HepG2 (cell line): Measurements from ENCODE around the gene CACNA2D3. TPM values are rescaled to one million over a fixed set of nuclear protein-coding genes. Genes with fewer than 3 reads are reported as not detected.

Experiments
- ATAC-seq: fragments of 200-7000 bp; cut with Tn5 transposase; 3 replicates; pipeline ENCODE4 v1.9.1; 2020; ENCODE audit warnings: mild to moderate bottlenecking, moderate library complexity
- BruUV-seq: library from RNA; stranded (reverse); fragments of 400-500 nt; replicated peaks from 2 replicates; lab custom pipeline; 2021; lab: Mats Ljungman, UMichigan
- CTCF ChIA-PET: fragments of 300-600 bp; formaldehyde crosslinking; extraction: SDS; loops from one replicate; lab custom pipeline; 2021; ENCODE audit warnings: low total read pairs, inconsistent platforms, low intra/inter-chr PET ratio; lab: Yijun Ruan, JAX
- POLR2A ChIA-PET: fragments of 350-600 bp; sonication (Branson Sonifier 250); formaldehyde crosslinking; loops from one replicate; lab custom pipeline; 2020; ENCODE audit warnings: antibody characterized with exemption, inconsistent platforms; lab: Yijun Ruan, JAX
- DNase-seq: peaks from one replicate; pipeline ENCODE4 v3.0.0-alpha.2; 2015; ENCODE audit warnings: low spot score
- FAIRE-seq: peaks from 3 replicates; lab custom pipeline; 2011; peaks lifted over from hg19 to GRCh38; lab: Jason Lieb, UNC
- H2AFZ ChIP-seq: one replicate; pipeline ENCODE4 v1.6.1; 2011; ENCODE audit warnings: low read length, inconsistent platforms
- H3K27ac ChIP-seq: fragments of 300-600 bp; 3 replicates; pipeline ENCODE4 v1.8.0; 2011; ENCODE audit warnings: mixed run types, mild to moderate bottlenecking, mixed read lengths, low read length, inconsistent platforms; ENCODE audit not compliant: insufficient read depth; ENCODE audit errors: extremely low read length
- H3K27me3 ChIP-seq, 2 experiments: fragments of 200-600 bp in 1 of 2; 2 replicates in 1 of 2; 3 replicates in 1 of 2; pipeline versions ENCODE4 v1.6.0 to v1.8.0; 2011; ENCODE audit warnings: low read length in 2 of 2, mild to moderate bottlenecking in 2 of 2, moderate library complexity in 2 of 2, inconsistent platforms in 1 of 2; ENCODE audit not compliant: insufficient read depth in 2 of 2, control insufficient read depth in 1 of 2
- H3K36me3 ChIP-seq, 2 experiments: fragments of 200-600 bp in 1 of 2; replicated peaks in 1 of 2; 2 replicates in 1 of 2; 3 replicates in 1 of 2; pipeline versions ENCODE4 v1.5.1 to v1.8.0; 2011; ENCODE audit warnings: low read length in 2 of 2, inconsistent platforms in 1 of 2; ENCODE audit not compliant: insufficient read depth in 2 of 2, control insufficient read depth in 1 of 2
- H3K4me1 ChIP-seq: 2 replicates; pipeline ENCODE4 v1.5.1; 2012; ENCODE audit warnings: low read length, inconsistent platforms; ENCODE audit not compliant: insufficient read depth
- H3K4me2 ChIP-seq: 2 replicates; pipeline ENCODE4 v1.6.0; 2011; ENCODE audit warnings: low read depth, low read length, inconsistent platforms
- H3K4me3 ChIP-seq, 3 experiments: fragments of 200-600 bp in 1 of 3; sonication (generic), shearing (Covaris generic) in 1 of 3; replicated peaks in 1 of 3; 2 replicates each; pipeline ENCODE4 v1.5.1; 2011 to 2016; ENCODE audit warnings: low read length in 3 of 3, inconsistent platforms in 2 of 3, low read depth in 2 of 3, mild to moderate bottlenecking in 2 of 3, control low read depth in 1 of 3, mixed read lengths in 1 of 3; ENCODE audit not compliant: insufficient read depth in 1 of 3
- H3K79me2 ChIP-seq: one replicate; pipeline ENCODE4 v1.6.1; 2011; ENCODE audit warnings: low read length, inconsistent platforms; ENCODE audit not compliant: insufficient read depth
- H3K9ac ChIP-seq: 2 replicates; pipeline ENCODE4 v1.6.0; 2011; ENCODE audit warnings: mild to moderate bottlenecking, low read depth, low read length, inconsistent platforms; ENCODE audit not compliant: insufficient read depth
- H3K9me3 ChIP-seq: 2 replicates; pipeline ENCODE4 v1.5.1; 2012; ENCODE audit warnings: mild to moderate bottlenecking, low read length
- H4K20me1 ChIP-seq: 2 replicates; pipeline ENCODE4 v1.6.0; 2011; ENCODE audit warnings: inconsistent platforms, mild to moderate bottlenecking, low read length, moderate library complexity; ENCODE audit not compliant: insufficient read depth
- ATF2 ChIP-seq: sonication (generic); formaldehyde crosslinking; IDR thresholded peaks from 2 replicates; pipeline ENCODE4 v1.4.0; 2020; ENCODE audit warnings: missing genetic modification reagents
- CREB3 ChIP-seq: sonication (generic); formaldehyde crosslinking; IDR thresholded peaks from 2 replicates; pipeline ENCODE4 v1.5.0; 2020; ENCODE audit warnings: missing genetic modification reagents
- MED13 ChIP-seq: sonication (generic); formaldehyde crosslinking; IDR thresholded peaks from 2 replicates; pipeline ENCODE4 v1.5.0; 2020; ENCODE audit warnings: missing genetic modification reagents
- MLX ChIP-seq: IDR thresholded peaks from 2 replicates; pipeline ENCODE4 v1.6.1; 2016
- PBX2 ChIP-seq: IDR thresholded peaks from 2 replicates; pipeline ENCODE4 v1.6.1; 2016; ENCODE audit warnings: control low read depth
- POLR2G ChIP-seq: fragments of 200-400 bp; formaldehyde crosslinking; IDR thresholded peaks from 2 replicates; pipeline ENCODE4 v1.6.1; 2018; ENCODE audit warnings: mild to moderate bottlenecking, low read depth, low read length, moderate library complexity
- SALL2 ChIP-seq: sonication (generic); formaldehyde crosslinking; IDR thresholded peaks from 2 replicates; pipeline ENCODE4 v1.8.1; 2023; ENCODE audit warnings: mild to moderate bottlenecking, missing genetic modification reagents, inconsistent platforms
- ZNF143 ChIP-seq: sonication (generic); formaldehyde crosslinking; IDR thresholded peaks from 2 replicates; pipeline ENCODE4 v1.4.0; 2020; ENCODE audit warnings: missing genetic modification reagents
- ZNF234 ChIP-seq: sonication (generic); formaldehyde crosslinking; conservative IDR thresholded peaks from 2 replicates; pipeline ENCODE4 v1.5.1; 2020; ENCODE audit warnings: mild to moderate bottlenecking, missing genetic modification reagents
- ZNF546 ChIP-seq: sonication (generic); formaldehyde crosslinking; conservative IDR thresholded peaks from 2 replicates; pipeline ENCODE4 v1.8.1; 2023; ENCODE audit warnings: mild to moderate bottlenecking, missing genetic modification reagents
- ZNF7 ChIP-seq: IDR thresholded peaks from 2 replicates; pipeline ENCODE4 v1.6.1; 2016; ENCODE audit warnings: missing biosample characterization, missing genetic modification reagents
- ZSCAN20 ChIP-seq: sonication (generic); formaldehyde crosslinking; IDR thresholded peaks from 2 replicates; pipeline ENCODE4 v1.4.0; 2020; ENCODE audit warnings: missing genetic modification reagents, mild to moderate bottlenecking, borderline replicate concordance
- WGBS: methylation state at CpG from one replicate; pipeline ENCODE4 v1.1.6; 2017; ENCODE audit warnings: low lambda C conversion rate; 5-methylcytosine and 5-hydroxymethylcytosine counted together
- in situ Hi-C: cut with HindIII; loops from 2 replicates; pipeline ENCODE4 v1.10.0; 2017; ENCODE audit warnings: low pct_unique_long_range_greater_than_20kb; ENCODE audit not compliant: extremely low pct_ligation_motif_present
- intact Hi-C: fragments of 100-400 bp; cut with micrococcal nuclease; formaldehyde crosslinking; loops from one replicate; pipeline ENCODE4 v1.10.0; 2022; ENCODE audit not compliant: unreplicated experiment
- polyA plus RNA-seq, 8 experiments: library from polyadenylated mRNA; depleted of rRNA in 3 of 8; stranded (reverse) in 7 of 8; unstranded in 1 of 8; fragments of >200 nt; fragmentation: Illumina TruSeq in 4 of 8; extraction: Trizol in 4 of 8; gene quantifications; 2 replicates each; pipeline versions ENCODE4 v1.2.1 to v1.2.3, GENCODE V29; 2011 to 2016; ENCODE audit warnings: low read depth in 4 of 8, missing spikeins in 1 of 8, mixed read lengths in 1 of 8; ENCODE audit not compliant: insufficient read depth in 1 of 8
- total RNA-seq, 5 experiments: library from RNA; depleted of rRNA; stranded (reverse); fragments of >200 nt; fragmentation: Illumina TruSeq; extraction: Trizol; gene quantifications; 2 replicates each; pipeline ENCODE4 v1.2.3, GENCODE V29; 2016; ENCODE audit warnings: low read depth in 1 of 5

The CACNA2D3 gene
- total and polyA plus RNA-seq, 2 of the 13 experiments (the other 11 are each of a cell fraction or from before 2014, with no cell fraction given) = not detected

- TF ChIP-seq CREB3 (CRISPR knock-in tag) (no peak), ZSCAN20 (no peak), ZNF546 (no peak), ATF2 (CRISPR knock-in tag) (no peak), ZNF143 (no peak), MLX (CRISPR knock-in tag) (no peak), SALL2 (CRISPR knock-in tag) (no peak), POLR2G (no peak), MED13 (CRISPR knock-in tag) (no peak), ZNF234 (CRISPR knock-in tag) (no peak)
- TF ChIP-seq, all 625 proteins: peak for 0
These were observed 843.4 kb downstream of the CACNA2D3 start (continued) for GRCh38 chr3:54965746-54966145.

GRCh38 chr3:54966979-54967378 lies 844.6 kb downstream of the CACNA2D3 start:
- TF ChIP-seq ZNF7 (CRISPR knock-in tag) (peak; percentile 74), PBX2 (CRISPR knock-in tag) (no peak)
- Histone ChIP-seq H2AFZ (no peak overlapping the region), H3K36me3 (no peaks in the 10 kb centered on the region), H3K4me2 (no peak overlapping the region), H4K20me1 (no peaks in the 10 kb centered on the region), H3K9me3 (no peaks in the 10 kb centered on the region), H3K27me3 (peaks cover 0 to 7% of the 10 kb centered on the region in 2 experiments; a peak in 1 of 5 replicates), H3K4me1 (peaks cover 11% of the 10 kb centered on the region), H3K9ac (no peak overlapping the region), H3K27ac (no peak overlapping the region), H3K4me3 (no peak overlapping the region), H3K79me2 (no peaks in the 10 kb centered on the region)
- in situ Hi-C loops = no loop called here
- intact Hi-C loops = no loop called here
- no TSS peak for BruUV-seq
- peak; percentile 47 for ATAC-seq
- no peak for FAIRE-seq
- ChIA-PET POLR2A (no interaction called here), CTCF (no interaction called here)
- 1% methylated on average over 5 of the region's 6 CpGs for WGBS
- no peak for DNase-seq
